GM12878 (cell line): ENCODE measurements around the gene TMEM63B. TPM values are rescaled to one million over a fixed set of nuclear protein-coding genes. Genes with fewer than 3 reads are reported as not detected.

Source experiments
- ATAC-seq: fragments of 200-7000 bp; cut with Tn5 transposase; 3 replicates; pipeline ENCODE4 v1.9.1; 2020; ENCODE audit warnings: mild to moderate bottlenecking, moderate library complexity
- BruUV-seq: library from RNA; stranded (reverse); fragments of 400-500 nt; replicated peaks from 2 replicates; lab custom pipeline; 2021; lab: Mats Ljungman, UMichigan
- CTCF ChIA-PET: fragments of 300-600 bp; sonication (Branson Sonifier 250); formaldehyde crosslinking; extraction: SDS; loops from one replicate; lab custom pipeline; 2021; ENCODE audit warnings: inconsistent platforms; lab: Yijun Ruan, JAX
- POLR2A ChIA-PET: fragments of 350-600 bp; formaldehyde crosslinking; extraction: SDS; loops from one replicate; lab custom pipeline; 2021; ENCODE audit warnings: inconsistent platforms; lab: Charles Lee
- RAD21 ChIA-PET: fragments of 300-600 bp; sonication (Branson Sonifier 250); formaldehyde crosslinking; loops from one replicate; lab custom pipeline; 2023; ENCODE audit warnings: antibody characterized with exemption; ENCODE audit not compliant: unreplicated experiment; lab: Charles Lee
- SMC1A ChIA-PET: fragments of 300-600 bp; sonication (Branson Sonifier 250); formaldehyde crosslinking; loops from one replicate; lab custom pipeline; 2023; ENCODE audit not compliant: unreplicated experiment, uncharacterized antibody; lab: Charles Lee
- DNase-seq: peaks from one replicate; pipeline ENCODE4 v3.0.0-alpha.2; 2011; ENCODE audit warnings: low read depth, low spot score
- FAIRE-seq: peaks from 3 replicates; lab custom pipeline; 2011; peaks lifted over from hg19 to GRCh38; lab: Jason Lieb, UNC
- H2AFZ ChIP-seq: 2 replicates; pipeline ENCODE4 v1.6.0; 2011; ENCODE audit warnings: low read depth, low read length, control low read depth; ENCODE audit not compliant: control insufficient read depth
- H3K27ac ChIP-seq: 2 replicates; pipeline ENCODE4 v1.5.1; 2011; ENCODE audit warnings: control low read depth; ENCODE audit not compliant: control insufficient read depth, insufficient read depth
- H3K27me3 ChIP-seq, 2 experiments: replicated peaks in 1 of 2; 2 replicates each; pipeline versions ENCODE4 v1.6.0 to v1.6.1; 2011; ENCODE audit warnings: low read length in 1 of 2; ENCODE audit not compliant: control insufficient read depth in 2 of 2, insufficient read depth in 2 of 2
- H3K36me3 ChIP-seq, 2 experiments: 2 replicates each; pipeline ENCODE4 v1.5.1; 2011; ENCODE audit warnings: low read length in 1 of 2; ENCODE audit not compliant: control insufficient read depth in 2 of 2, insufficient read depth in 2 of 2
- H3K4me1 ChIP-seq: 2 replicates; pipeline ENCODE4 v1.6.1; 2011; ENCODE audit warnings: mild to moderate bottlenecking, low read length, moderate library complexity, mixed read lengths; ENCODE audit not compliant: control insufficient read depth, insufficient read depth
- H3K4me2 ChIP-seq: 2 replicates; pipeline ENCODE4 v1.6.0; 2011; ENCODE audit warnings: control low read depth; ENCODE audit not compliant: control insufficient read depth, insufficient read depth
- H3K4me3 ChIP-seq: fragments of 200-600 bp; sonication (generic); 2 replicates; pipeline ENCODE4 v1.5.1; 2016
- H3K79me2 ChIP-seq: 2 replicates; pipeline ENCODE4 v1.6.0; 2011; ENCODE audit warnings: low read length; ENCODE audit not compliant: control insufficient read depth, insufficient read depth
- H3K9ac ChIP-seq: 2 replicates; pipeline ENCODE4 v1.8.0; 2011; ENCODE audit warnings: low read length, control low read depth, mixed read lengths; ENCODE audit not compliant: control insufficient read depth, insufficient read depth
- H3K9me3 ChIP-seq: replicated peaks from 3 replicates; pipeline ENCODE4 v1.5.1; 2011; ENCODE audit warnings: mild to moderate bottlenecking, low read length; ENCODE audit not compliant: control insufficient read depth, insufficient read depth
- H4K20me1 ChIP-seq: 2 replicates; pipeline ENCODE4 v1.6.0; 2011; ENCODE audit not compliant: control insufficient read depth, insufficient read depth
- BCL3 ChIP-seq: IDR thresholded peaks from 2 replicates; pipeline ENCODE4 v1.6.1; 2011; ENCODE audit warnings: borderline replicate concordance, low read depth, mild to moderate bottlenecking, moderate library complexity, low read length; ENCODE audit not compliant: insufficient read depth, poor library complexity, severe bottlenecking
- BMI1 ChIP-seq: fragments of 450-650 bp; IDR thresholded peaks from 2 replicates; pipeline ENCODE4 v1.6.1; 2016; ENCODE audit warnings: mild to moderate bottlenecking, moderate library complexity, borderline replicate concordance
- CEBPB ChIP-seq, 2 experiments: fragments of 150-350 bp in 1 of 2; IDR thresholded peaks; 2 replicates each; pipeline ENCODE4 v1.6.1; 2012 to 2014; ENCODE audit warnings: low read depth in 2 of 2, low read length in 2 of 2, borderline replicate concordance in 1 of 2, inconsistent platforms in 1 of 2
- CREB1 ChIP-seq: IDR thresholded peaks from 2 replicates; pipeline ENCODE4 v1.6.1; 2012; ENCODE audit warnings: low read depth, mild to moderate bottlenecking, inconsistent platforms
- CREM ChIP-seq: IDR thresholded peaks from 2 replicates; pipeline ENCODE4 v1.6.1; 2014; ENCODE audit warnings: antibody characterized with exemption, low read depth
- IKZF1 ChIP-seq: fragments of 450-650 bp; conservative IDR thresholded peaks from 2 replicates; pipeline ENCODE4 v1.6.1; 2017; ENCODE audit warnings: antibody characterized with exemption, mild to moderate bottlenecking
- IRF4 ChIP-seq: IDR thresholded peaks from 2 replicates; pipeline ENCODE4 v1.6.1; 2011; ENCODE audit warnings: low read depth, low read length
- MLLT1 ChIP-seq: fragments of 450-650 bp; IDR thresholded peaks from 2 replicates; pipeline ENCODE4 v1.6.1; 2016; ENCODE audit warnings: mild to moderate bottlenecking
- NKRF ChIP-seq: fragments of 450-650 bp; conservative IDR thresholded peaks from 2 replicates; pipeline ENCODE4 v1.6.1; 2017; ENCODE audit warnings: mild to moderate bottlenecking, moderate library complexity
- NR2C2 ChIP-seq: IDR thresholded peaks from 2 replicates; pipeline ENCODE4 v1.6.1; 2011; ENCODE audit warnings: borderline replicate concordance, low read depth; ENCODE audit not compliant: control insufficient read depth, insufficient read length
- NR2F1 ChIP-seq: fragments of 450-650 bp; conservative IDR thresholded peaks from 2 replicates; pipeline ENCODE4 v1.6.1; 2017; ENCODE audit warnings: mild to moderate bottlenecking
- PML ChIP-seq: IDR thresholded peaks from 2 replicates; pipeline ENCODE4 v1.6.1; 2012; ENCODE audit warnings: low read length, inconsistent platforms
- RBBP5 ChIP-seq: fragments of 200-600 bp; sonication (generic); conservative IDR thresholded peaks from 2 replicates; pipeline ENCODE4 v1.6.1; 2016
- RELB ChIP-seq: fragments of 450-650 bp; IDR thresholded peaks from 2 replicates; pipeline ENCODE4 v1.6.1; 2017; ENCODE audit warnings: low read depth, mild to moderate bottlenecking, moderate library complexity
- SP1 ChIP-seq: IDR thresholded peaks from one replicate; pipeline ENCODE4 v1.6.1; 2011; ENCODE audit warnings: low read depth, low read length
- SREBF1 ChIP-seq: IDR thresholded peaks from 2 replicates; pipeline ENCODE4 v1.6.1; 2012; ENCODE audit warnings: mild to moderate bottlenecking, low read length
- TAF1 ChIP-seq: IDR thresholded peaks from 2 replicates; pipeline ENCODE4 v1.6.1; 2011; ENCODE audit warnings: mild to moderate bottlenecking, low read depth, low read length, borderline replicate concordance
- TBL1XR1 ChIP-seq: IDR thresholded peaks from 2 replicates; pipeline ENCODE4 v1.6.1; 2012; ENCODE audit warnings: low read depth, low read length, improper control_type of control experiment
- TCF3 ChIP-seq: IDR thresholded peaks from 2 replicates; pipeline ENCODE4 v1.6.1; 2012; ENCODE audit warnings: low read depth, mild to moderate bottlenecking, low read length, borderline replicate concordance; ENCODE audit not compliant: insufficient read depth
- ZNF274 ChIP-seq: IDR thresholded peaks from one replicate; pipeline ENCODE4 v1.8.0; 2011; ENCODE audit not compliant: insufficient read length, insufficient read depth
- WGBS: methylation state at CpG from one replicate; pipeline ENCODE4 v1.1.6; 2016; ENCODE audit warnings: low lambda C conversion rate; ENCODE audit not compliant: insufficient replicate concordance, insufficient coverage; ENCODE audit errors: missing lambda C conversion rate; 5-methylcytosine and 5-hydroxymethylcytosine counted together
- in situ Hi-C: fragments of 300-500 bp; cut with MboI; formaldehyde crosslinking; loops from 9 replicates; pipeline ENCODE4 v1.14.3; 2018; ENCODE audit warnings: mixed read lengths
- intact Hi-C: fragments of 100-400 bp; cut with micrococcal nuclease; formaldehyde crosslinking; loops from one replicate; pipeline ENCODE4 v1.14.2; 2022; ENCODE audit not compliant: unreplicated experiment
- polyA plus RNA-seq, 11 experiments: library from polyadenylated mRNA; depleted of rRNA in 4 of 11; unstranded in 6 of 11; stranded (reverse) in 5 of 11; fragments of >200 nt; fragmentation: Nextera tagmentation in 4 of 11; fragmentation: Illumina TruSeq in 1 of 11; extraction: Ambion mirVana in 4 of 11; extraction: Trizol in 1 of 11; gene quantifications; 1 replicate in 1 of 11; 2 replicates in 10 of 11; pipeline versions ENCODE4 v1.2.1 to v1.2.3, GENCODE V29; 2011 to 2016; ENCODE audit warnings: inconsistent platforms in 2 of 11, missing spikeins in 2 of 11, low read depth in 1 of 11
- total RNA-seq, 4 experiments: library from RNA; depleted of rRNA in 3 of 4; stranded (reverse); fragments of >200 nt in 3 of 4; fragmentation: Illumina TruSeq in 1 of 4; extraction: Trizol in 1 of 4; gene quantifications; 2 replicates each; pipeline versions ENCODE4 v1.2.1 to v1.2.3, GENCODE V29; 2013 to 2021

TMEM63B gene
- total and polyA plus RNA-seq, 10 of the 15 experiments (the other 5 are each of a cell fraction or from before 2014, with no cell fraction given) = 0.09 to 15.0 (median 7.1) TPM; not detected in 1

GRCh38 chr6:44152533-44152932 lies 25.2 kb downstream of the TMEM63B start:
- FAIRE-seq (no peak), ATAC-seq (no peak), DNase-seq (no peak)
- CTCF ChIA-PET = interaction anchor here (0.7 to 1.9 kb wide), 5 partner anchors 8 to 56 kb away, joined by 3 to 6 read pairs (median 4); no protein-coding TSS in a partner anchor
- in situ Hi-C loops (loop anchor here (10.0 kb wide), 1 partner anchor 48 kb away; no protein-coding TSS in a partner anchor), intact Hi-C loops (loop anchor here (5.0 kb wide), 1 partner anchor 185 kb away; no protein-coding TSS in a partner anchor)
- SMC1A ChIA-PET = no interaction called here
- no TSS peak for BruUV-seq
- POLR2A ChIA-PET = no interaction called here
- Histone ChIP-seq H3K9ac (no peak overlapping the region), H3K4me3 (no peak overlapping the region), H3K27ac (no peak overlapping the region), H3K36me3 (peaks cover 0 to 3% of the 10 kb centered on the region in 2 experiments; a peak in 2 of 4 replicates), H3K9me3 (no peaks in the 10 kb centered on the region), H4K20me1 (no peaks in the 10 kb centered on the region), H3K79me2 (no peaks in the 10 kb centered on the region), H2AFZ (no peak overlapping the region), H3K27me3 (no peaks in the 10 kb centered on the region), H3K4me2 (no peak overlapping the region), H3K4me1 (no peaks in the 10 kb centered on the region; the same call in 1 of the 2 replicates)
- RAD21 ChIA-PET = interaction anchor here (2.0 kb wide), 1 partner anchor 56 kb away, joined by 10 read pairs; no protein-coding TSS in a partner anchor
- no peak for TF ChIP-seq TAF1
- TF ChIP-seq TBL1XR1 = no peak
- TF ChIP-seq CREB1 = no peak
- no peak for TF ChIP-seq SREBF1
- TF ChIP-seq NKRF = no peak
- no peak for TF ChIP-seq ZNF274
- TF ChIP-seq RBBP5 = no peak
- no peak for TF ChIP-seq PML
- TF ChIP-seq NR2C2 = no peak
- TF ChIP-seq IRF4 = no peak
- no peak for TF ChIP-seq RELB
- TF ChIP-seq BCL3 = no peak
- TF ChIP-seq SP1 = no peak
- TF ChIP-seq NR2F1 = no peak
- TF ChIP-seq TCF3 = no peak
- TF ChIP-seq IKZF1 = no peak
- no peak for TF ChIP-seq MLLT1
- TF ChIP-seq CEBPB (IDR thresholded peaks at IDR 0.05; ENCODE audit: borderline replicate concordance in 1 of 2, low read depth in 2 of 2, low read length in 2 of 2) = no peak
- TF ChIP-seq CREM = no peak
- TF ChIP-seq BMI1 = no peak
- WGBS = 85% methylated on average over 15 of the region's 19 CpGs
